Gastroesophageal sphincter (tissue), 3 donors: ENCODE measurements around the gene ADCY10.

Source experiments
- CTCF ChIP-seq, 4 experiments: fragments of 200-600 bp in 2 of 4; fragments of 450-650 bp in 2 of 4; sonication (generic) in 1 of 4; IDR thresholded peaks; one replicate each; pipeline ENCODE4 v1.5.1; 2017 to 2019; ENCODE audit warnings: antibody characterized with exemption in 4 of 4, mild to moderate bottlenecking in 2 of 4, moderate library complexity in 2 of 4
- EP300 ChIP-seq: sonication (generic); formaldehyde crosslinking; IDR thresholded peaks from one replicate; pipeline ENCODE4 v1.6.1; 2017; ENCODE audit warnings: antibody characterized with exemption, mild to moderate bottlenecking
- POLR2AphosphoS5 ChIP-seq: sonication (generic); formaldehyde crosslinking; IDR thresholded peaks from one replicate; pipeline ENCODE4 v1.6.1; 2017; ENCODE audit warnings: antibody characterized with exemption

- TF ChIP-seq EP300 (no peak), CTCF (IDR thresholded peaks at IDR 0.05) (no peak), POLR2AphosphoS5 (no peak)
Measured at GRCh38 chr1:167772436-167772835, 141.5 kb downstream of the ADCY10 start.
